ENCODE measurements around the gene ADGRD1. TPM values are rescaled to one million over a fixed set of nuclear protein-coding genes. Genes with fewer than 3 reads are reported as not detected.

Gene ADGRD1
- total RNA-seq, 4 donors from 2014 or later = 28.2 to 52.4 (median 41.8) TPM

DNA sequence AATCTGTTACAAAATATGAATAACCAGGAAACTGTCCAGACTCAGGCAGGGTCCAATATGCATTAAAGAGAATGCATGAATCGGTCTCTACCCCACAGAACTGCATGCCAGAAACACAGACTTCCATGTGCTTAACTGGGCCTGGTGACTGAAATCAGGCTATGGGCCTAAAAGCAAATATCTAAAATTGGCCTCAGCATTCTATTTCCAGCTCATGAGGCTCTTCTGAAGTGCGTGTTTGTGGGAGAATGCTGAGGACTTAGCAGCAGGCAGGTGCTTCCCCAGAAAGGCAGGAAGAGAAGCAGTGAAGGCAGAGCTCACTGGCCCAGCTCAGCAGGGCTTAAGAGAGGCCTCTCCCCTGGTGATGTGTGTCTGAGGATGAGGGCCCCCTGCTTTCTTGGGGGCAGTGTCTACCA, 48.5 kb downstream of the ADGRD1 start:
- DNase-seq (ENCODE audit: extremely low spot score) = no peak
- Histone ChIP-seq H3K27me3 (no peaks in the 10 kb centered on the region), H3K4me1 (peaks cover 9 to 32% (median 21%) of the 10 kb centered on the region in 4 donors), H3K9me3 (no peaks in the 10 kb centered on the region), H3K27ac (replicated peaks in 1 of 4) (peak overlapping the region in 2 of 4 donors; percentile 55 to 56), H3K36me3 (peaks cover 0 to 54% (median 40%) of the 10 kb centered on the region in 4 donors), H3K4me3 (no peak overlapping the region)
- TF ChIP-seq POLR2AphosphoS5 (IDR thresholded peaks at IDR 0.05) = peak in 1 of 2 donors; percentile 30
- no peak for TF ChIP-seq EP300 (IDR thresholded peaks at IDR 0.05)
- intact Hi-C loops (cut with DNase I) = loop anchor here (10.0 kb wide), 1 partner anchor 87 kb away; no protein-coding TSS in a partner anchor
- 40% methylated on average over 2 of the region's 2 CpGs for WGBS

DNA sequence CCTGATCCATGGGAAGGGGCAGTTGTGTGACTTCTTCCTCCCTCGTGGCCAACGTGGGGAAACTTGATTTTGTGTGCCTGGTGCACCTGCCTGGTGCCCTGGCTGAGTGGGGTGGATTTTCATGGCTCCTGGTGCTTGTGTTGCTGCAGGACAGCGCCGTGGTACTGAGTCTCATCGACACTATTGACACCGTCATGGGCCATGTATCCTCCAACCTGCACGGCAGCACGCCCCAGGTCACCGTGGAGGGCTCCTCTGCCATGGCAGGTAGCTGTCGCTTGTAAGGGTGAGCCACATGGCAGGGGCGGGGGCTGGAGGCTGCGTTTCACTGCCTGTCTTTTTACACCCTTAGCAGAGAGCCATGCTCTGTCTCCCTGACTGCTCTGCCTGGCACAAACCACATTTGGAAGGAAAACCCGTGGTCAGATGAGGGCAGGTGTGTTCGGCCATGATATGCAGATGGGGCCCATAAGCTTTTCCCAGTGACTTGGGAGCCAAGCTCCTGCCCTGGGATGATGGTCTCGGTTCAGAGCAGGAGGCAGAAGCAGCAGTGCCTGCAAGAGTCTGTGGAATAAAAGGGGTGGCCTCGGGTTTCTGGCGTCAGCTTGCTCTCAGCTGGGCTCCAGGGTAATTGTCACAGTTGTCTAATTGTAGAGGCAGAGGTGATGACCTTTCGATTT, 49.5 kb downstream of the ADGRD1 start:
- TF ChIP-seq, protein P1, sequence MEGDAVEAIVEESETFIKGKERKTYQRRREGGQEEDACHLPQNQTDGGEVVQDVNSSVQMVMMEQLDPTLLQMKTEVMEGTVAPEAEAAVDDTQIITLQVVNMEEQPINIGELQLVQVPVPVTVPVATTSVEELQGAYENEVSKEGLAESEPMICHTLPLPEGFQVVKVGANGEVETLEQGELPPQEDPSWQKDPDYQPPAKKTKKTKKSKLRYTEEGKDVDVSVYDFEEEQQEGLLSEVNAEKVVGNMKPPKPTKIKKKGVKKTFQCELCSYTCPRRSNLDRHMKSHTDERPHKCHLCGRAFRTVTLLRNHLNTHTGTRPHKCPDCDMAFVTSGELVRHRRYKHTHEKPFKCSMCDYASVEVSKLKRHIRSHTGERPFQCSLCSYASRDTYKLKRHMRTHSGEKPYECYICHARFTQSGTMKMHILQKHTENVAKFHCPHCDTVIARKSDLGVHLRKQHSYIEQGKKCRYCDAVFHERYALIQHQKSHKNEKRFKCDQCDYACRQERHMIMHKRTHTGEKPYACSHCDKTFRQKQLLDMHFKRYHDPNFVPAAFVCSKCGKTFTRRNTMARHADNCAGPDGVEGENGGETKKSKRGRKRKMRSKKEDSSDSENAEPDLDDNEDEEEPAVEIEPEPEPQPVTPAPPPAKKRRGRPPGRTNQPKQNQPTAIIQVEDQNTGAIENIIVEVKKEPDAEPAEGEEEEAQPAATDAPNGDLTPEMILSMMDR (IDR thresholded peaks at IDR 0.05) = no peak
- TF ChIP-seq POLR2AphosphoS5 (IDR thresholded peaks at IDR 0.05) (no peak), POLR2A (IDR thresholded peaks at IDR 0.05; ENCODE audit: low read depth) (no peak), EP300 (IDR thresholded peaks at IDR 0.05) (no peak)
- H3K9me3 ChIP-seq = no peaks in the 10 kb centered on the region
- intact Hi-C loops (cut with DNase I) = loop anchor here (10.0 kb wide), 1 partner anchor 88 kb away; no protein-coding TSS in a partner anchor
- no peaks in the 10 kb centered on the region for H3K27me3 ChIP-seq
- H3K36me3 ChIP-seq = peaks cover 0 to 56% (median 40%) of the 10 kb centered on the region in 4 donors
- DNase-seq (ENCODE audit: extremely low spot score) = no peak
- peak overlapping the region in 2 of 4 donors; percentile 55 to 56 for H3K27ac ChIP-seq (replicated peaks in 1 of 4)
- 87% methylated on average over 14 of the region's 18 CpGs for WGBS
- H3K4me1 ChIP-seq = peaks cover 18 to 38% (median 30%) of the 10 kb centered on the region in 4 donors
- no peak overlapping the region for H3K4me3 ChIP-seq

DNA sequence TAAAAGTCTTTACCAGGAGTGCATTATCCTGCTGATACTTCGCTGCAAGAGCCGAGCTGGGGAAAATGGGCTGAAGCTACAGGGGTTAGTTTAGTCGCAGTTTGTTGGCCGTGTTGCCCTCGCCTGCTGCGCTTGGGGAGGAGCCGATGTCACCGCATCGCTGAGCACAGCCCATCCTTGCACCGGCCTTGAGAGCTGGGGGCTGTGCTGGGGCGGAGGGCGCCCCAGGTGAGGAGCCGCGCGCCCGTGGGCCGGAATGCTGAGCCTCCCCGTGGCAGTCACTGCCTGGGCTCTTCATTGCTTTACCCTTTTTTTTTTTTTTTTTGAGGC, 50.0 kb downstream of the ADGRD1 start:
- Histone ChIP-seq H3K27me3 (no peaks in the 10 kb centered on the region), H3K4me3 (no peak overlapping the region), H3K9me3 (no peaks in the 10 kb centered on the region), H3K4me1 (peaks cover 18 to 38% (median 31%) of the 10 kb centered on the region in 4 donors), H3K36me3 (peaks cover 0 to 56% (median 37%) of the 10 kb centered on the region in 4 donors), H3K27ac (replicated peaks in 1 of 4) (no peak overlapping the region)
- TF ChIP-seq EP300 (IDR thresholded peaks at IDR 0.05) = no peak
- no peak for TF ChIP-seq POLR2AphosphoS5 (IDR thresholded peaks at IDR 0.05)
- TF ChIP-seq, protein P1 (IDR thresholded peaks at IDR 0.05) = no peak
- TF ChIP-seq POLR2A (IDR thresholded peaks at IDR 0.05; ENCODE audit: low read depth) = no peak
- intact Hi-C loops (cut with DNase I) = loop anchor here (10.0 kb wide), 1 partner anchor 89 kb away; no protein-coding TSS in a partner anchor
- 70% methylated on average over 16 of the region's 18 CpGs for WGBS
- DNase-seq (ENCODE audit: extremely low spot score) = no peak

DNA sequence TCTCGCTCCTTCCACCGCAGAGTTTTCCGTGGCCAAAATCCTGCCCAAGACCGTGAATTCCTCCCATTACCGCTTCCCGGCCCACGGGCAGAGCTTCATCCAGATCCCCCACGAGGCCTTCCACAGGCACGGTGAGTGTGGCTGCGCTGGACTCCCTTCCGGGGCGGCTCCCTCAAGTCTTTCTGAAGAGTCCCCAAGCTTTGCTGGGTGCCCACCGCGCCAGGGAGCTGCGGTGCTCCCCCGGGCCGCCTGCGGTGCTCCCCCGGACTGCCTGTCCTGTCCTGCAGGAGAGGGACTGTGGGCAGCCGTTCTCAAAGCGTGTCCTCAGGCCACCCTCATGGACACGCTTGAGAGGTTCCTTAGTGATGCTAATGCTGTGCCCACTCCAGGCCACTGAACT, 50.5 kb downstream of the ADGRD1 start:
- Histone ChIP-seq H3K4me3 (no peak overlapping the region), H3K36me3 (peaks cover 0 to 58% (median 38%) of the 10 kb centered on the region in 4 donors), H3K27me3 (no peaks in the 10 kb centered on the region), H3K4me1 (peaks cover 18 to 38% (median 31%) of the 10 kb centered on the region in 4 donors), H3K9me3 (no peaks in the 10 kb centered on the region), H3K27ac (replicated peaks in 1 of 4) (no peak overlapping the region)
- intact Hi-C loops (cut with DNase I) = loop anchor here (10.0 kb wide), 1 partner anchor 89 kb away; no protein-coding TSS in a partner anchor
- WGBS = 89% methylated on average over 15 of the region's 22 CpGs
- TF ChIP-seq, protein P1 (IDR thresholded peaks at IDR 0.05) = no peak
- no peak for DNase-seq (ENCODE audit: extremely low spot score)

DNA sequence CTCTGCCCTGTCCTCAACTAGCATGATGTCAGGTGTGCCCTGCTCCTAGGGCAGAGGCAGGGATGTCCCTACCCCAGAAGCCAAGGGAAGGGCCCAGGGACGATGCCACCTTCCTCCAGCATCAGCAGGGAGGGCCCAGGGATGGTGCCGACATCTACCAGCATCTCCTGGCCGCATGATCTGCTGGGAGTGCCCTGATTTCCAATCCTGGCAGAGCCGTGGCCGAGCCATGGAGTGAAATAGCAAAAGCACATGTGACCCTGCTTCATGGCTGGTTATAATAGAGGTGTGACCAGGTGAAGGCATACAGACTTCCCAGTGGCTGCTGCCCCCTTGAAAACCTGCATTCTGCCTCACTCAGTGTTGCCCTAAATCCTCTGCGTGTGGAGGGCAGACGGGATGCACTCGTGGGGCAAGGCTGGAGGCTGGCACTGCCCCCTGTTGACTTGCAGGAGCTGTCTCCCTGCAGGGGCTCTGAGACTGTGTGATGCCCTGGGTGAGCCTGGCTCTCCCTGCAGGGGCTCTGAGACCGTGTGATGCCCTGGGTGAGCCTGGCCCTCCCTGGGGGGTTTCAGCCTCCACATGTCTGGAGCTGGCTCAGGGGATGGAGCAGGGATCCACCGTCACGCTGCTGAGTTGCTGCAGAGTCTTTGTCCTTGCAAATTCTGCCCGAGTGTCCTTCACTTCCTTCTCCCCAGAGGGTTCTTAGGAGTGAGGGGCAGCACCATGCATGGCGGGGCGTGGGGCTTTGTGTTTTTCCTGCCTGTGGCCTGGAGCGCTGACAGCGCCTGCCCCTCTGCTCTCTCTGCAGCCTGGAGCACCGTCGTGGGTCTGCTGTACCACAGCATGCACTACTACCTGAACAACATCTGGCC, 51.7 kb downstream of the ADGRD1 start:
- peaks cover 0 to 57% (median 36%) of the 10 kb centered on the region in 4 donors for H3K36me3 ChIP-seq
- H3K27me3 ChIP-seq = no peaks in the 10 kb centered on the region
- TF ChIP-seq POLR2A (IDR thresholded peaks at IDR 0.05; ENCODE audit: low read depth) (no peak), POLR2AphosphoS5 (IDR thresholded peaks at IDR 0.05) (no peak), EP300 (IDR thresholded peaks at IDR 0.05) (no peak)
- TF ChIP-seq, protein P1 (IDR thresholded peaks at IDR 0.05) = no peak
- no peak overlapping the region for H3K4me3 ChIP-seq
- no peaks in the 10 kb centered on the region for H3K9me3 ChIP-seq
- WGBS = 83% methylated on average over 15 of the region's 18 CpGs
- peaks cover 19 to 38% (median 31%) of the 10 kb centered on the region in 4 donors for H3K4me1 ChIP-seq
- H3K27ac ChIP-seq (replicated peaks in 1 of 4) = no peak overlapping the region
- intact Hi-C loops (cut with DNase I) = loop anchor here (10.0 kb wide), 1 partner anchor 91 kb away; no protein-coding TSS in a partner anchor
- no peak for DNase-seq (ENCODE audit: extremely low spot score)

Measured in esophagus muscularis mucosa (tissue), 4 donors.